Gastroesophageal sphincter (tissue), 4 donors: Measurements from ENCODE around the gene TEX11. TPM values are rescaled to one million over a fixed set of nuclear protein-coding genes. Genes with fewer than 3 reads are reported as not detected.

Experiments
- ATAC-seq: fragments of 150-250 bp; one replicate; pipeline ENCODE4 v1.9.1; 2016; ENCODE audit warnings: mild to moderate bottlenecking, moderate library complexity
- H3K27ac ChIP-seq, 4 donors: fragments of 200-600 bp; sonication (generic) in 3 of 4; 1 replicate in 3 of 4; 2 replicates in 1 of 4; pipeline ENCODE4 v1.5.1; 2016 to 2019
- H3K27me3 ChIP-seq: fragments of 200-600 bp; sonication (generic); one replicate; pipeline ENCODE4 v1.5.1; 2019
- H3K36me3 ChIP-seq, 2 donors: fragments of 200-600 bp; sonication (generic); one replicate each; pipeline ENCODE4 v1.5.1; 2019; ENCODE audit warnings: control low read depth in 1 of 2
- H3K4me1 ChIP-seq, 3 donors: fragments of 200-600 bp; sonication (generic); 1 replicate in 2 of 3; 2 replicates in 1 of 3; pipeline ENCODE4 v1.5.1; 2016 to 2019; ENCODE audit warnings: control low read depth in 2 of 3
- H3K4me3 ChIP-seq, 2 donors: fragments of 200-600 bp; sonication (generic); one replicate each; pipeline ENCODE4 v1.5.1; 2019; ENCODE audit warnings: mild to moderate bottlenecking in 1 of 2, moderate library complexity in 1 of 2
- H3K9me3 ChIP-seq, 3 donors: fragments of 200-600 bp; sonication (generic); one replicate each; pipeline ENCODE4 v1.5.1; 2017 to 2019; ENCODE audit warnings: control low read depth in 2 of 3
- EP300 ChIP-seq: sonication (generic); formaldehyde crosslinking; IDR thresholded peaks from one replicate; pipeline ENCODE4 v1.6.1; 2017; ENCODE audit warnings: antibody characterized with exemption, mild to moderate bottlenecking
- POLR2A ChIP-seq, 2 donors: fragments of 450-650 bp; IDR thresholded peaks; one replicate each; pipeline ENCODE4 v1.6.1; 2017; ENCODE audit warnings: antibody characterized with exemption in 2 of 2, mild to moderate bottlenecking in 2 of 2, moderate library complexity in 1 of 2
- POLR2AphosphoS5 ChIP-seq: sonication (generic); formaldehyde crosslinking; IDR thresholded peaks from one replicate; pipeline ENCODE4 v1.6.1; 2017; ENCODE audit warnings: antibody characterized with exemption
- WGBS, 2 donors: methylation state at CpG; one replicate each; pipeline ENCODE4 v1.1.5; 2018; ENCODE audit warnings: low coverage in 1 of 2; 5-methylcytosine and 5-hydroxymethylcytosine counted together
- total RNA-seq, 4 donors: library from RNA; depleted of rRNA; stranded (reverse); fragments of >200 nt; gene quantifications; one replicate each; pipeline ENCODE4 v1.1.0, GENCODE V29; 2016
- TF ChIP-seq, protein P1 (sequence below), 4 experiments: fragments of 200-600 bp in 2 of 4; fragments of 450-650 bp in 2 of 4; sonication (generic) in 1 of 4; IDR thresholded peaks; one replicate each; pipeline ENCODE4 v1.5.1; 2017 to 2019; ENCODE audit warnings: antibody characterized with exemption in 4 of 4, mild to moderate bottlenecking in 2 of 4, moderate library complexity in 2 of 4

TEX11 gene
- total RNA-seq, 4 donors from 2014 or later: not detected

GRCh38 chrX:70482300-70482699 is 426.2 kb downstream of the TEX11 start:
- H3K4me3 ChIP-seq: no peak overlapping the region
- TF ChIP-seq, protein P1, sequence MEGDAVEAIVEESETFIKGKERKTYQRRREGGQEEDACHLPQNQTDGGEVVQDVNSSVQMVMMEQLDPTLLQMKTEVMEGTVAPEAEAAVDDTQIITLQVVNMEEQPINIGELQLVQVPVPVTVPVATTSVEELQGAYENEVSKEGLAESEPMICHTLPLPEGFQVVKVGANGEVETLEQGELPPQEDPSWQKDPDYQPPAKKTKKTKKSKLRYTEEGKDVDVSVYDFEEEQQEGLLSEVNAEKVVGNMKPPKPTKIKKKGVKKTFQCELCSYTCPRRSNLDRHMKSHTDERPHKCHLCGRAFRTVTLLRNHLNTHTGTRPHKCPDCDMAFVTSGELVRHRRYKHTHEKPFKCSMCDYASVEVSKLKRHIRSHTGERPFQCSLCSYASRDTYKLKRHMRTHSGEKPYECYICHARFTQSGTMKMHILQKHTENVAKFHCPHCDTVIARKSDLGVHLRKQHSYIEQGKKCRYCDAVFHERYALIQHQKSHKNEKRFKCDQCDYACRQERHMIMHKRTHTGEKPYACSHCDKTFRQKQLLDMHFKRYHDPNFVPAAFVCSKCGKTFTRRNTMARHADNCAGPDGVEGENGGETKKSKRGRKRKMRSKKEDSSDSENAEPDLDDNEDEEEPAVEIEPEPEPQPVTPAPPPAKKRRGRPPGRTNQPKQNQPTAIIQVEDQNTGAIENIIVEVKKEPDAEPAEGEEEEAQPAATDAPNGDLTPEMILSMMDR (IDR thresholded peaks at IDR 0.05): no peak
- TF ChIP-seq POLR2AphosphoS5 (no peak), EP300 (no peak), POLR2A (IDR thresholded peaks at IDR 0.05) (no peak)
- WGBS, 2 donors: no CpG with 5 or more reads among the region's 2 CpGs
- ATAC-seq: no peak
- no peaks in the 10 kb centered on the region for H3K36me3 ChIP-seq
- no peaks in the 10 kb centered on the region for H3K9me3 ChIP-seq
- peaks cover 5 to 49% (median 15%) of the 10 kb centered on the region in 3 donors for H3K4me1 ChIP-seq
- H3K27ac ChIP-seq: peak overlapping the region in 1 of 4 donors; percentile 78
- no peaks in the 10 kb centered on the region for H3K27me3 ChIP-seq

DNA sequence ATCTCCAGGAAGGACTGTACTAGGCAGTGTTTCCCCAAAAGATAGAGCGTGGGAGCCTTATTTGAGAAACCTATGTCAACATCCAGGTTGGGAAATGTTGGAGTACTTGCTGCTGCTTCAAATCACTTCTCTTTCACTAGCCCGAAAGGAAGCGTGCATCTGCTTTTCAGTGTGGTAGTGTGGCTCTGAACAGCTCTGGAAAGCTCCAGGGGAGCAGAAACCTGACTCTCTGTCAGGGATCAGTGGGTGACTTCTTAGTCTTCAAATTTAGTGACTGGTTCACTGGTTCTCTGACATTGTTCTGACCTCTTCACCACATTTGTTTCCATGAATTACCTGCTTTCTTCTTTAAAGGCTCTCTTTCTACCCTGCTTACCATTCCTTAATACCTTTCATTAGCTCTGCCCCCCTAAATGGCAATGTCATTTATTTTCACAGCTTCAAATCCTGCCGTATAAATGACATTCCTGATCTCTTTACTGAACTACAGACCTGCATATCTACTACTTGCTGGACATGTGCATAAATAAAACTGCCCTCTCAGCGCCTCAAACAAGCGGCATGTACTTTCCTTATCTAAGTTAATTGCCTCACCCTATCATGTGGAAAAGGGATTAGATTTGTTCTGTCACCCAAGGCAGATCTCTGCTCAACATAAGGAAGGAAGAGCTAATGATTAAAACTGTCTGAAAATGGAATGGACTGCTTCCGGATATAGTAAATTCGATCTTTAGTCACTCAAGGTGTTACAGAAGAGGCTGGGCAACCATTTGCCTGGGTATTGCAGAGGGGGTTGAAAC is 426.8 kb downstream of the TEX11 start:
- Histone ChIP-seq H3K27ac (peak overlapping the region in 3 of 4 donors; percentile 78 to 84 (median 79)), H3K27me3 (no peaks in the 10 kb centered on the region), H3K36me3 (no peaks in the 10 kb centered on the region), H3K9me3 (no peaks in the 10 kb centered on the region), H3K4me3 (no peak overlapping the region), H3K4me1 (peaks cover 5 to 51% (median 15%) of the 10 kb centered on the region in 3 donors)
- ATAC-seq: no peak
- 37 to 60% methylated on average over 5 to 7 of the region's 8 CpGs for WGBS, 2 donors
- TF ChIP-seq, protein P1 (IDR thresholded peaks at IDR 0.05): no peak
- TF ChIP-seq POLR2AphosphoS5 (no peak), POLR2A (IDR thresholded peaks at IDR 0.05) (no peak), EP300 (no peak)

- peak overlapping the region in 1 of 2 donors; percentile 26 for H3K4me3 ChIP-seq
- WGBS, 2 donors: 40% methylated on average over 9 of the region's 9 CpGs; no CpG with 5 or more reads in 1 of the 2 donors
- peak overlapping the region; percentile 73 to 84 (median 78) for H3K27ac ChIP-seq
- H3K4me1 ChIP-seq: peaks cover 5 to 51% (median 15%) of the 10 kb centered on the region in 3 donors
- H3K9me3 ChIP-seq: no peaks in the 10 kb centered on the region
- ATAC-seq: peak; percentile 26
- TF ChIP-seq POLR2A (IDR thresholded peaks at IDR 0.05): no peak
- peak; percentile 17 for TF ChIP-seq POLR2AphosphoS5
- TF ChIP-seq, protein P1 (IDR thresholded peaks at IDR 0.05): no peak
- H3K36me3 ChIP-seq: no peaks in the 10 kb centered on the region
- H3K27me3 ChIP-seq: no peaks in the 10 kb centered on the region
Measured at GRCh38 chrX:70480660-70481018, 427.9 kb downstream of the TEX11 start.

DNA sequence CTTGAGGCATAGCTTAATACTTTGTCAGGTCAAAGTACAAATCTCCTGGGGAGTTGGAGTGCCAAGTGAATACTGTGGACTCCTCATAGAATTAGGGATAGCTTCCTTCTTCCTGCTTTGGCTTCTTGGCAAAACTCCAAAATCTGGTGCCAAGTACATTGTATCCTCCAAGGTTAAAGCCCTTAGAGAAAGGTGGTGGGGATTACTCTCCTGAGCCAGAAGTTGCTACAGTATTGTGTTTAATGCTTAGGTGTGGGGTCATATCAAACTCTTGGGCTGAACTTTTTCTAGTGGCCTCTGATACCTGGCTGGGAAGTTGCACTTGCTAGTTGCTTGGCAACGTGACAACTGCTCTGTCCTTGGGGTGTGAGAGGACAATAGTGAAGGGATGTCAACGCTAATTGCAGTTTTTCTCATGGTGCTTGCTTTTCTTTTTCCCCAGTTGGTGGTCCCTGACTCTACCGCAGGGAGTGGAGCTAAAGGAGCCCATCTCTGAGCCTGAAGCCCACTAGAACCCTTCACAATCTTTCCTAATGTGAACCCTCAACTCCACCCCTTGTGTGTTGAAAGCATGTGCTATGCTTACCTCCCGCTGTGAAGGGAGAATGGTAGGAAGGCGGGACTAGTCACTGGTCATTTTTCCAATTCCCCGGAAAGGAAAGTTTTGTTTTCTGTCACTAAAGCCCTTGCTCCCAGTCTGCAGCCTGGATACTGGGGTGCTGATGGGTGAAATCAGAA is 428.4 kb downstream of the TEX11 start:
- no peaks in the 10 kb centered on the region for H3K36me3 ChIP-seq
- peaks cover 5 to 51% (median 15%) of the 10 kb centered on the region in 3 donors for H3K4me1 ChIP-seq
- no peak for ATAC-seq
- H3K27ac ChIP-seq: peak overlapping the region; percentile 73 to 84 (median 78)
- no peaks in the 10 kb centered on the region for H3K9me3 ChIP-seq
- peak overlapping the region in 1 of 2 donors; percentile 26 for H3K4me3 ChIP-seq
- H3K27me3 ChIP-seq: no peaks in the 10 kb centered on the region
- 25 to 29% methylated on average over 1 to 4 of the region's 6 CpGs for whole genome bisulfite sequencing, 2 donors
- TF ChIP-seq POLR2AphosphoS5: peak; percentile 11
- TF ChIP-seq, protein P1 (IDR thresholded peaks at IDR 0.05): no peak
